Hematopoietic multipotent progenitor cell treated with erythropoietin and hydrocortisone succinate and interleukin-3 and kit ligand, for 17 days (in vitro differentiated cells): ENCODE results near the gene PBLD.
"Not testable (repeated sequence)": the region's sequence is repeated elsewhere in the genome, so short reads cannot be mapped to it uniquely, and the experiment has no call there.

Source experiments
- DNase-seq: peaks from one replicate; pipeline ENCODE4 v3.0.0-alpha.2; 2015; ENCODE audit warnings: low spot score

Gene PBLD

DNA sequence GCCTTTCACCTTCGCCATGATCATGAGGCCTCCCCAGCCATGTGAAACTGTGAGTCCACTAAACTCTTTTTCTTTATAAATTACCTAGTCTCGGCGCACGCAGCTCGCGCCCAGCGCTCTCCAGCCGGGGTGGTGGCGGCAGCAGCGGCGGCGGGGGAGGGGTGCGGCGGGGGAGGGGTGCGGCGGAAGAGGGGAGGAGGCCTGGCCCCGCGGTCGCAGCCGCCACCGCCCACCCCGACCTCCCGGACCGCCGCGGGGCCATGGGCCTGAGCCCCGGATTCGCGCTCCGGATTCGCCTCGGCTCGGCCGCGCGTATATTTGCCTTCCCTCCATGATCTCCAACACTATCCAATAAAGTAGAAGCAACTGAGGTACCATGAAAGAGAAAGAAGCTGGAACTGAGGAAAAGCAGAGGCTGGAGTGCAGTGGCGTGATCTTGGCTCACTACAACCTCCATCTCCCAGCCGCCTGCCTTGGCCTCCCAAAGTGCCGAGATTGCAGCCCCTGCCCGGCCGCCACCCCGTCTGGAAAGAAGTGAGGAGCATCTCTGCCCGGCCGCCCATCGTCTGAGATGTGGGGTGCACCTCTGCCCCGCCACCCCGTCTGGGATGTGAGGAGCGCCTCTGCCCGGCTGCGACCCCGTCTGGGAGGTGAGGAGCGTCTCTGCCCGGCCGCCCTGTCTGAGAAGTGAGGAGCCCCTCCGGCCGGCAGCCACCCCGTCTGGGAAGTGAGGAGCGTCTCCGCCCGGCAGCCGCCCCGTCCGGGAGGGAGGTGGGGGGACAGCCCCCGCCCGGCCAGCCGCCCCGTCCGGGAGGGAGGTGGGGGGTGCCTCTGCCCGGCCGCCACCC is 53.6 kb downstream of the PBLD start:
- not testable (repeated sequence) for DNase-seq

DNA sequence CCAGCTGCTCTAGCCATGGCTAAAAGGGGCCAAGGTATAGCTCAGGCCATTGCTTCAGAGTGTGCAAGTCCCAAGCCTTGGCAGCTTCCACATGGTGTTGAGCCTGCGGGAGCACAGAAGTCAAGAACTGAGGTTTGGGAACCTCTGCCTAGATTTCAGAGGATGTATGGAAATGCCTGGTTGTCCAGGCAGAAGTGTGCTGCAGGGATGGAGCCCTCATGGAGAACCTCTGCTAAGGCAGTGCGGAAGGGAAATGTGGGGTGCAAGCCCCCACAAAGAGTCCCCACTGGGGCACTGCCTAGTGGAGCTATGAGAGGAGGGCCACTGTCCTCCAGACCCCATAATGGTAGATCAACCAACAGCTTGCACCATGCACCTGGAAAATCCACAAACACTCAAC is 54.9 kb downstream of the PBLD start:
- not testable (repeated sequence) for DNase-seq

DNA sequence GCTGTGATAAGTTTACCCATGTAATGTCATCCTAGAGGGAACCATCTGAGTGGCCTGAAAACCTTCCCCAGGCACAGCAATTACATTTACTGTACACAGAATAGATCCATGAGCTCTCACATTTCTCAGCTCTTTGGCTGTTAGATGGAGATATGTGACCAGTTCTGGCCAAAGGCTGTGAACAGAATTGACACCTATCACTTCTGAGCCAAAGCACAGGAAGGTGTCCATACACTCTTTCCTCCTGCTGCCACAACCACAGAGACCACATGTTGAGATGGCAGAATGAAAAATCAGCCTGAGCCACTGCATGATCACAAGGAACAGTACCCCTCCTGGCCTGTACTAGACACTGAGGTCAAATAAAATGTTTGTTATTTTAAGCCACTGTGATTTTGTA is 56.5 kb downstream of the PBLD start:
- DNase-seq: no peak

DNA sequence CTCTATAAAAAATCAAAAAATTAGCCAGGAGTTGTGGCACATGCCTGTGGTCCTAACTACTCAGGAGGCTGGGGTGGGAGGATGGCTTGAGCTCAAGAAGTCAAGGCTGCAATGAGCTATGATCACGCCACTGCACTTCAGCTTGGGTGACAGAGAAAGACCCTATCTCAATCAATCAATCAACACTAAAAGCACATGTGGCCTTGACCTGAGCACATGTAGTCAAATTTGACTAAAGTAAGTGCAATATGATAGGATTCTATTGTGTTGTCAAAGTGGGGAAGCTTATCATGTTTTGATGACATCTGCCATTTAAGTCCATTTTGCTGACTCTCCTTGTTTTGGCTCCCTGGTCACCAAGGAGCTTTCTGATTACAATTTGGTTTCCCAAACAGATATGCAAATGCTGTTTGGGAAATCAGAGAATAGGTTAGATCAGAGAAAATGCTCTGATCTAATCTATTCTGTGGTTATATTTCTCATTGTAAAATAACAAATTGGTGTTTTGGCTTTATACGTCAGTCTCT is 57.1 kb downstream of the PBLD start:
- DNase-seq: no peak

DNA sequence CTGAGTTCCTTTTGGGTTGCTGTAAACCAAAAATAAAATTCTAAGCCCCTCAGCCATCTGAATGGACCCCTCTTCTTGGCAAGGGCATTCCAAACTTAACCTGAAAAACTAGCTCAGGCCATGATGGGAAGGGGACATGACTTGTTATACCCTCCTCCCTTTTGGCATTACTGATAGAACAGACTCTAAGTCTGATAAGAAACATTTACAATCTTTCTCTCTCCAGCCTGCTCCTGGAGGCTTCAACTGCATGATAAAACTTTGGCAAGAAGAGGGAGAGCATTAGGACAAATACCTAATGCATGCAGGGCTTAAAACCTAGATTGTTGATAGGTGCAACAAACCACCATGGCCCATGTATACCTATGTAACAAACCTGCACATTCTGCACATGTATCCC is 59.9 kb downstream of the PBLD start:
- DNase-seq: no peak

DNA sequence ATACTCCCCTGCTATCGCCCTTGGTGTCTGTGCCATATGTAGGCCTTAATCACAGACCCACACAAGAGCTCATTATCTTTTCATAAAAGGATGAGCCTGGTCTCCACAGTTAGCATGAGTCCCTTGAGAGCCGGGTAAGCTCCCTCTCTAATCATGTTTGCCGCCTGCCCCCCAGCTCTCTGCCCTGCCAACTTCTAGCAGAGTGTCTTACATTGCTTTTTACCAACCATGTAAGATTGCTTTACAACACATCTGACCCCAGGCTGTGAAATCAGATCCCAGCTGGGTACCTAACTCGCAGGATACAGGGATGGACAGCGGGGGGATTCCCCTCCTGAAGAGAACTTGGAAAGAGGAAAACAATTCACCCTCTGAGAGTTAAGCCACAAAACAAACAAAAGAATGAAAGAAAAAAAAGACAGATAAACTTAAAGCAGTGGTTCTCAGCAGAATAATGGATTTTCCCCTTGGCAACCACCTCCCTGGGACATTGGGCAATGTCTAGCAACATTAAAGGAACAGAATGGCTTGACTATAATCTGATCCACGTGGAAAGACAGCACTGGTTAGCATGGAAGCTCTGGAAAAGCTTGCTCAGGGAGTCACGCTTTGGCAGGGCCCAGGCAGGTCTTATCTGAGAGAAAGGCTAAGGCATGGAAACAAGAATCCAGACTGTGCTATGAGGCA is 61.4 kb downstream of the PBLD start:
- DNase-seq: no peak

DNA sequence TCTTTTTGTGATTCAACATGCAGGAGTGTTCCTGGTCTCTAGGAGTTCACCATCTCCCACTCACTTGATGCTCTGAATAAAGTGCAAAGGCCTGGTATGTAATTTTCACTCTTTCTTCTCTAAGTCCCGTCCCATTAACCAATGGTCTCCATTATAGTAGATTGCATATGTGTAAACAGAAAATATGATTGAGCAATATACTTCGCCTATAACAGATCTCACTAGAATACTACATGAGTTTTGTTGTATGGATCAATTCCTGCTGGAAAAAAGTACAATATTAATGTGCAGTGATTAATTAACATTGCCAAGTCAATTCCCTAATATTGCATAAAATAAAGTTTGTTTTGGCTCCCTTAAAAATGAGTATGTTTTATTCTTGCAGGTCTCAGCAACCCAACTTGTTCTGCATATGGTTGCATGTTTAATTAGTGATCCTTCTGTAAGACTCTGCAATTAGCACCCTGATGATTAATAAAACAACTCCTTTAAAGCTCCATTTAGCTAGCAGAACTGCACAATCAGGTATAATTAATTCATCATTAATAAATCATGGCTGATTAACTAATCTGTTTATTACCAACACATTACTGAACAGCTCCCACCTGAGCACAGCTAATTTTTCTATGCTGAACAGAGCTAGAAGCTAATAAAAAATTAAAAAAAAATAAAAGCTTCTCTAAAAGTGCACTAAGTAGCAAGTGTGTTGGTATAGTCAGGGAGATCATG is 63.0 kb downstream of the PBLD start:
- no peak for DNase-seq

DNA sequence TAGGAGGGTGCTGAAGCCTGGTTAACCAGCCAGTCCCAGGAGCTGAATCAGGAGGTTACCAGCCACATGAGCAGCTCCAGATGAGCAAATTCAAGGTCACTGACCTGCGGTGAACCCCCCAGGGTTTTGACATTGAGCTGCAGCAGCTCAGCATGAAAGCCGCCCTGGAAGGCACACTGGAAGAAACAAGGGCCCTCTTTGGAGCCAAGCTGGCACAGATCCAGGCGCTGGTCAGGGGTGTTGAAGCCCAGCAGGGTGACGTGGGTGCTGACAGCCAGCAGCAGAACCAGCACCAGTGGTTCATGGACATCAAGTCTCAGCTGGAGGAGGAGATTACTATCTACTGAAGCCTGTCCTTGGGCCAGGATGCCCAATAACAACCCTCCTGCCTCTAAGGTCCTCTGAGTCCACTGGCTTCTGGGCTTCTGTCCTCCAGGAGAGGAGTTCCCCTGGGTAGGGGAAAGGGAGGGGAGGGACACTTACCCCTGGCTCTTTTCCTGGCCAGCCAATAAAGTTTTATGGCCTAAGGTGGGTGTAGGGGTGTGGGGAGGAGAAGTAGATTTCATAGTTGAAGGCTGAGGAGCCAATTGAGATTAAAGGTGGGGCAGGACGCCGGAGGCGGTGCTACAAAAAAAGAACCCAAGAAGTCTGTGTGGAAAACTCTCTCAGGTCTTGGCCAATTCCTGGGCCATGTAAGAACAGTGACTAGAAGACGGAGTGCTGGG is 71.4 kb downstream of the PBLD start:
- DNase-seq: no peak

DNA sequence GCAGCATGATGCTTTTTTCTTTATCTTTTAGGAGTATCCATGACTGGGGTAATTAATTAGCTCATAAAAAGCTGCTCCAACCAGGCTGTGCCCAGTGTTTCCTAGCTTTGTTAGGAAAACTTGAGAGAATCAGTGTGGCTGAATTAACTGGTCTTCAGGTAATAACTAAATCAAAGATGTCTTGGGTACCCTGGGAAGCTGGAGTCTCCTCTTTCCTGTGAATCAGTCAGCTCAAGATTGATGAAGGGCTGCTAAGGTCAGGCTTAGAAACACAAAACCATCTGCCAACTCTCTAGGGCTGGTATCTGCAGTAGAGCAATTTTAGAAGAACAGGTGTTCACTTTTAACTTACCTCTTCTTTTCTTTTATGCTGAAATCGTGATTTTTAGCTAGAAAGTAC is 79.4 kb downstream of the PBLD start:
- DNase-seq: no peak

DNA sequence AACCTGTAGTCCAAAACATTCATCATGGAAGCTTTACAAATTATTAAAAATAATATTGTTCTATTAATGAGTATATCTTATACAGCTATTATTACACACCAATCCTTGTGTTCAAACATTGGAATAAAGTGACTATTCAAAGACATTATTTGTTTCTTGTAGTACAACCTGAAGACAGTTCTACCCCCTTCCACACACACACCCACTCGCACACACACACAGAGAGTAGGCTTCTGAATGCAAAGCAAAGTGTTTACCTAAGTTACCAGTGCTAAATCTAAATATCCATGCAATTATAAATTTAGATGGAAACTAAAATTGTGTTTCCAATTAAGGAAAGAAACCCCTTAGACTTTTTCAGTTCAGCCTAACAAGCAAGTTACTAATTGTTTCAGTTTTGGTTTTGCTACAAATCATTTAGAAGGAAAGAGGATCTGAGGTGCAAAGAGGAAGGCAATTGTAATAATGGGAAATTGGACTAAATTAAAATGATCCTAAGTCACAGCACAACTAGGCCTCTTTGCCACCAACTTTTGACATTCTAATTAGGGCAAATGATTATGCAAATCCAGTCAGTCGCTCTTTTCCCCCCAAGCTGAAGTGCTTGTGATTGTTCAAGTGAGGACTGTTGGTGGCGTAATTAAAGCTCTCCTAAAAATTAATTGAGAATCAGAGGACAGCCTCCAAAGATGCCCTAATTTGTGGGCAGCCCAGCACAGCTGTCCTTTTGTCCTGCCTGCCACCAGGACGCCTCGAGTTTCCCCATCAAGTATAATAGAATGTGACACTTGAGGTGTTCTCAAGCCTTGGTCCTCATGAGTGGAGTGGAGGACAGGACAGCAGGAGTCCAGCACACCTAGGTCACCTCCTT is 80.9 kb downstream of the PBLD start:
- no peak for DNase-seq

DNA sequence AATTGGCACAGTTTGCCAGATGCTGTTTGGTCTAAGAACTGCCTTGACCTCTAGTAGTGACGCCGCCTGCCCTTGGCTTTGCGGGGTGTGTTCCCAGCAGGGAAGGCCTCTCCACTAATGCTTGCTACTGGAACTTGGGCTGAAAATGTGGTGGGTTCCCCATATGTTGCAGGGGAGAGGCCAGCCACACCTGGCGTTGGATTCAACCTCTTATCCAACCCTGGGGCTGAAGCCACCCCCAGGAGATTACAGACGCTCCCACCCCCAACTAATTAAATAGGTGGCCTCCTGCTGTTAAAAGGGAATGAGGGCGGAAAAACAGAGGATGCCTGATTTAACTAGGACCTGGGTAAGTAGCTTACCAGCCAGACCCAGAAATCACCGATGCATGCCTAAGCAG is 81.6 kb downstream of the PBLD start:
- no peak for DNase-seq

DNA sequence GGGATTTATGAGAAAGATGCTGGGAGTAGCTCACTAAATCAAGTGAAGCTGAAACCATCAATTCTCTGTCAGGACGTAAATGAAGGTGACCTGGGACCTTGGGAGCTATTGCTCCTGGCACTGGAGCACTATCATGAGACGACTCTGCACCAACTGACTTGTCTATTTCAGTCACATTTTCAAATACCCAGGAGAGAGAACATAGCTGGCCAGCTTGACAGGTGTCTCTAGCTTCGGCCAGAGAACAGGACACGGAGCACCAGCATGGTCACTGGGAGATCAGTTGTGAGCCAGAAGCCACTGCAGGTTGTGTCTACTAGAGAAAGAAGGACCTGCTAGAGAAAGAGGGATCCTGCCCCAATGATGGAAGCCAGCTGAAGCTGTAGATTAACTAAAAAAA is 83.4 kb downstream of the PBLD start:
- DNase-seq: no peak

DNA sequence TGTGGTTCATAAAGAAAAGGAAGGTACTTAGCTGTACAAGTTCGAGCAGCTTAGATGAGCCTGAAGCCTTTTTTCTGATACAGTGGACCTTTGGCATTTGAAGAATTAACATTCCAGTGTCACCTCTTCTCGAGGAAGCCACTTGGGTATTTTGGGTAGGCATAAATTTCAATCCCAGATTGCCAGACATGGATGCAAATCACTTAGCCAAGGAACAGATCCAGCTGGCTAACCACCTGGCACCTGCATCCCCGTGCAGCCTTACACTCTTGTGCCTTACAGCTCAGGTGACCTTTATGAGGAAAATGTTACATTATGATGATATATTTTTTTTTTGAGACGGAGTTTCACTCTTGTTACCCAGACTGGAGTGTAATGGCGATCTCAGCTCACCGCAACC is 84.8 kb downstream of the PBLD start:
- DNase-seq: no peak

DNA sequence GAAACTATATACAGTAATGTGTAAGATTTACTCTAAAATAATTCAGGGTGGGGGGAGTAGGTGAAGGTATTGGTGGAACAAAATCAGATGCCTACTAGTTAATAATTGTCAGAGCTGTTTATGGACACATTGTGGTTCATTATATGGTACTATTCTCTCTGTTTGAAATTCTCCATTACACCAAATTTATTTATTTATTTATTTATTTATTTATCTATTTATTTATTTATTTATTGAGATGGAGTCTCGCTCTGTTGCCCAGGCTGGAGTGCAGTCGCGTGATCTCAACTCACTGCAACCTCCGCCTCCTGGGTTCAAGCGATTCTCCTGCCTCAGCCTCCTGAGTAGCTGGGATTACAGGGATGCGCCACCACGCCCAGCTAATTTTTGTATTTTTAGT is 86.3 kb downstream of the PBLD start:
- not testable (repeated sequence) for DNase-seq

DNA sequence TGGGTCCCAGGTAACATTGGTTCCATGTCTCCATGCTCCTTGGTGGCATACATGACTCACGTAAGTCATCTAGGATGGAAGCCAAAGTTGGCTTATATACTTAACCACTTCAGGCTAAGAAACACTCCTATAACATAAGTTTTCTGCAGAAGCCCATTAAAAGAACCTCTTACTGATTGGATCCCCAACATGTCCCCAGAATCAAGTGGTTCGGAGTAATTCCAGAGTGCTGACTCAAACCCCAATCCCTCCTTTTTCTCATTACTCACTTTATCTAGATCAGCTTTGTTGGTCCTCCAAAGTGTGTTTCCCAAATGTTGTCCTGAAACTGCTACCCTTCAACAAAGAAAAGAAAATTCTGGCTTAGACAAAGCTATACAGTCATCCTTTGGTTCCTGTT is 90.7 kb downstream of the PBLD start:
- DNase-seq: no peak

DNA sequence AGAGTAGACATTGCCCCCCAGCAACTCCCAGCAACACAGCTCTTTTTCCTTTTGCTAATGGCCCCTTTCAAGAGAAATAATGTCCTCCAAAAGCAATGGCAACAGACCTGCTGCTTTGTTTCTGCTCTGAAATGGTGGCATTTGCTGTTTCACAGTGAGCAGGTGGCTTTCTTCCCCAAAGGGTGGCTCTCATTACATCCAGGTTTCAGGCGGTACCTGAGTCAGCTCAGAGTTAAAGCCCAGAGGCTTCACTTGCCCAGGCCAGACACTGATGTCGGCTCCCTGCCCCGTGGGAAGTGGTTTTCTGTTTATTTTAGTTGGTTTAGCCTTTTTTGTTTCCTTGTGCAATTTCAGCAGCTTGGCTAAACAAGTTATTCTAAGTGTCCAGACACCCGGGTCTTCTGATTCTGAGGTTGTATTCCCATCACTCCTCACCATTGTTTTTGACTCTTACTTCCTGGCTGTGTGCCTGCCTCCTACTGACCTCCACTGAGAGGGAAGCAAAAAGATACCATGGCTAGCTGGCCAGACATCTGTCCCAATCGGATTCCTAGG is 93.1 kb downstream of the PBLD start:
- no peak for DNase-seq

DNA sequence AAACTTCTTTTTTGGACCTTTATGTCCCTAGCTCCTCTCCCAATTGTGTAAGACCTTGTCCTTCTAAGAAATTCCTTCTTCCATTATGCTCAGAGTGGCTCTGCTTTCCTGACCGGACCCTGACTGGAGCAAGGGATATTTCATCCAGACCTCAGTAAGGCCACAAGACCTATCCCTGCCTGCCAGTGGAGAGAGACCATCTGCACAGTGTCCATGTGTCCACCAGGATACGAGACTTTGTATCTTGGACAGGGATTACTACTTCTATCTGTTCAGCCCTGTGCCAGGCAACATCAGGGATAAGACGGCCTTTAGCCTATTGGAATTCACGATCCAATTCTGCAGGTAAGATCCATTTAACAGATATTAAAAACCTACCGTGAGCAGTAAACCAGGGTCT is 93.7 kb downstream of the PBLD start:
- no peak for DNase-seq

DNA sequence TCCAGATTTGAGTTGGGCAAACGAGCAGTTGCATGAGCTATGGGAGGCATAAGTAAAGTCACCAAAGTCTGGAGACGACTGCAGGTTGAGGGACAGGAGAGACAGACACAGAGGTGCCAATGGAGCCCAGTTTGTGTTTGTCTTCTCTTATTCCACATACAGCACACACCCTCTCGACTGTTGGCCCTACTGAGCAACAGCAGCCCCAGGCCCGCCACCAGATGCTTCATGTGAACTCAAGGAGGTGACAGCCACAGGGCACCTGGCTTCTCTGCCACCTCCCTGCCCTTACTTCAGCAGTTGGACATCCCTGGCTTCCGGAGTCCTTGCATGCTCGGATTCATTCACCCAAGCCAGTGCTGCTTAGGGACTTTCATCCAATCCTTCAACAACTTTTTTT is 94.4 kb downstream of the PBLD start:
- no peak for DNase-seq

DNA sequence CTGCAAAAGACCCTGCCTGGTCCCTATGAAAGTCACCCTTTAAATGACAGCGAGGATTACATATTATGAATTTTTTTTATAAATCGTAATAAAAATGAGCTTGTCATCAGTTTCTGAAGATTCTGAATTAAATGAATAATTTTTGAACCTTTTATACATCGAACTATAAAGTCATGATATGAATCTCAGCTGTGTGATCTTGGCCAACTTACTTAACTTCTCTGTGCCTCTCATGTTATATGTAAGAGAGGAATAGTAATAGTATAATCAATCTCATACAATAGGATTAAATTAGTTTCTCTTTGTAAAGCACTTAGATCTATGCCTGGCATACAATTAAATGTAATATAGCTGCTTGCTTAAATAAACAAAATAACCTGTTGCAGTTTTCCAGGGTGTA is 95.6 kb downstream of the PBLD start:
- no peak for DNase-seq

DNA sequence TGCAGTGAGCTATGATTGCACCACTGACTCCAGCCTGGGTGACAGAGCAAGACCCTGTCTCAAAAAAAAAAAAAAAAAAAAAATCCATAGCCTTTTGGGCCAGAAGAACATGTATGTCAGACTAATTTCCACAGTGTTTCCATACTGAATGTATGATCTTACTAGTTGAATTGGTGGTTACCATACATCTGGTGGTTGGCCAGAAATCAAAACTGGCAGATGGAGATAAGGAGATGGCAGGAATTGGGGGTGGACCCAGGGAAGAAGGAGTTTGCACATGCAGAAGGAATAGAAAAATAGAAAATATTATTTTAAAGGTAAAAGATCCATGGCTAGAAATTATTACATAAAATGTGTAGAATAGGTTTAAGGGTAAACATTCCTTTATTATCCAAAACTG is 97.1 kb downstream of the PBLD start:
- no peak for DNase-seq

DNA sequence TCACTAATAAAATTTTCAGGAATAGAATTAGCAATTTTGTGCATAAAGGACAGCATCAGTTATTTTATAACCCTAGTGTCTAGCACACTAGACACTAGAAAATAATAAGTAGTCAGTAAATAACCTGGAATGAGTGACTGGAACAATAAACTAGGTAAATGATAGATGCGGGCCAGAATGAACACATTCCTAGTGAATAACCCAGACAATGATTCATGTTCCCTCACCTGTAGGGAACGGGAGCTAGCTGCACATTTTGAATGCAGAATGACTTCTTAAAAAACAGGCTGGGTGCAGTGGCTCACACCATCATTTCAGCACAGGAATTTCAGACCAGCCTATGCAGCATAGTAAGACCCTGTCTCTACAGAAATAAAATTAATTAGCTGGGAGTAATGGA is 97.6 kb downstream of the PBLD start:
- no peak for DNase-seq
